ENCODE measurements around the gene NPHP3.
"Not testable (repeated sequence)": the region's sequence is repeated elsewhere in the genome, so short reads cannot be mapped to it uniquely, and the experiment has no call there.

NPHP3 gene

GRCh38 chr3:132643366-132643765, 78.8 kb downstream of the NPHP3 start:
- no peak overlapping the region for H3K4me3 ChIP-seq (IDR thresholded peaks at IDR 0.05; ENCODE audit: insufficient read depth, low read depth, low read length)
- no peak overlapping the region for H3K9ac ChIP-seq
- no peaks in the 10 kb centered on the region for H3K27me3 ChIP-seq (ENCODE audit: insufficient read depth, low read depth)
- no peaks in the 10 kb centered on the region for H3K79me2 ChIP-seq (ENCODE audit: insufficient read depth, low read depth)
- TF ChIP-seq CTCF (conservative IDR thresholded peaks at IDR 0.05; ENCODE audit: low read depth, low read length): no peak
- H3K27ac ChIP-seq: no peak overlapping the region
- H3K4me1 ChIP-seq (ENCODE audit: low read depth, poor library complexity, severe bottlenecking): no peaks in the 10 kb centered on the region
- H4K20me1 ChIP-seq (ENCODE audit: insufficient read depth): no peaks in the 10 kb centered on the region
- H3K4me2 ChIP-seq: no peak overlapping the region
- H3K36me3 ChIP-seq (ENCODE audit: insufficient read depth): no peaks in the 10 kb centered on the region
- no peak overlapping the region for H2AFZ ChIP-seq (ENCODE audit: low read depth)

GRCh38 chr3:132642539-132642847, 79.7 kb downstream of the NPHP3 start:
- no peak overlapping the region for H3K4me2 ChIP-seq
- no peak overlapping the region for H3K27ac ChIP-seq
- no peaks in the 10 kb centered on the region for H3K4me1 ChIP-seq (ENCODE audit: low read depth, poor library complexity, severe bottlenecking)
- no peaks in the 10 kb centered on the region for H3K36me3 ChIP-seq (ENCODE audit: insufficient read depth)
- H3K79me2 ChIP-seq (ENCODE audit: insufficient read depth, low read depth): no peaks in the 10 kb centered on the region
- no peak overlapping the region for H3K4me3 ChIP-seq (IDR thresholded peaks at IDR 0.05; ENCODE audit: insufficient read depth, low read depth, low read length)
- no peaks in the 10 kb centered on the region for H3K27me3 ChIP-seq (ENCODE audit: insufficient read depth, low read depth)
- no peaks in the 10 kb centered on the region for H4K20me1 ChIP-seq (ENCODE audit: insufficient read depth)
- peak; percentile 45; the same call in 1 of the 2 replicates for TF ChIP-seq CTCF (conservative IDR thresholded peaks at IDR 0.05; ENCODE audit: low read depth, low read length)
- no peak overlapping the region for H2AFZ ChIP-seq (ENCODE audit: low read depth)
- H3K9ac ChIP-seq: no peak overlapping the region

GRCh38 chr3:132641837-132642538, 80.2 kb downstream of the NPHP3 start:
- Histone ChIP-seq H3K27ac (no peak overlapping the region), H3K79me2 (ENCODE audit: insufficient read depth, low read depth) (no peaks in the 10 kb centered on the region), H3K4me3 (IDR thresholded peaks at IDR 0.05; ENCODE audit: insufficient read depth, low read depth, low read length) (no peak overlapping the region), H4K20me1 (ENCODE audit: insufficient read depth) (no peaks in the 10 kb centered on the region), H3K27me3 (ENCODE audit: insufficient read depth, low read depth) (no peaks in the 10 kb centered on the region), H3K4me2 (no peak overlapping the region), H3K9ac (no peak overlapping the region), H3K4me1 (ENCODE audit: low read depth, poor library complexity, severe bottlenecking) (no peaks in the 10 kb centered on the region), H3K36me3 (ENCODE audit: insufficient read depth) (no peaks in the 10 kb centered on the region), H2AFZ (ENCODE audit: low read depth) (no peak overlapping the region)
- peak; percentile 83 for TF ChIP-seq CTCF (conservative IDR thresholded peaks at IDR 0.05; ENCODE audit: low read depth, low read length)

GRCh38 chr3:132641427-132641826, 80.8 kb downstream of the NPHP3 start:
- not testable (repeated sequence) for H3K27ac ChIP-seq; H4K20me1 ChIP-seq (ENCODE audit: insufficient read depth); H3K27me3 ChIP-seq (ENCODE audit: insufficient read depth, low read depth); H3K9ac ChIP-seq; H2AFZ ChIP-seq (ENCODE audit: low read depth); H3K4me1 ChIP-seq (ENCODE audit: low read depth, poor library complexity, severe bottlenecking); H3K4me2 ChIP-seq; H3K4me3 ChIP-seq (IDR thresholded peaks at IDR 0.05; ENCODE audit: insufficient read depth, low read depth, low read length); H3K36me3 ChIP-seq (ENCODE audit: insufficient read depth); H3K79me2 ChIP-seq (ENCODE audit: insufficient read depth, low read depth)

GRCh38 chr3:132638706-132639105, 83.5 kb downstream of the NPHP3 start:
- H3K27ac ChIP-seq: no peak overlapping the region
- no peak for TF ChIP-seq CTCF (conservative IDR thresholded peaks at IDR 0.05; ENCODE audit: low read depth, low read length)
- H3K9ac ChIP-seq: no peak overlapping the region
- H3K27me3 ChIP-seq (ENCODE audit: insufficient read depth, low read depth): no peaks in the 10 kb centered on the region
- H3K4me3 ChIP-seq (IDR thresholded peaks at IDR 0.05; ENCODE audit: insufficient read depth, low read depth, low read length): no peak overlapping the region
- no peaks in the 10 kb centered on the region for H3K4me1 ChIP-seq (ENCODE audit: low read depth, poor library complexity, severe bottlenecking)
- H3K4me2 ChIP-seq: no peak overlapping the region
- no peaks in the 10 kb centered on the region; the same call in 1 of the 2 replicates for H4K20me1 ChIP-seq (ENCODE audit: insufficient read depth)
- no peak overlapping the region for H2AFZ ChIP-seq (ENCODE audit: low read depth)
- no peaks in the 10 kb centered on the region for H3K36me3 ChIP-seq (ENCODE audit: insufficient read depth)
- H3K79me2 ChIP-seq (ENCODE audit: insufficient read depth, low read depth): no peaks in the 10 kb centered on the region
